ENCODE data around the gene TINAG. TPM values are rescaled to one million over a fixed set of nuclear protein-coding genes. Genes with fewer than 3 reads are reported as not detected.
A peak's percentile ranks its signal among the peaks of the same experiment; 100 is the strongest.

The TINAG gene
- total and polyA plus RNA-seq, 2 of the 13 experiments (the other 11 are each of a cell fraction or from before 2014, with no cell fraction given): 0.08 to 0.15 TPM

- no peak for TF ChIP-seq TARDBP (CRISPR knock-in tag; IDR thresholded peaks at IDR 0.05)
- TF ChIP-seq HNF1B (CRISPR knock-in tag; IDR thresholded peaks at IDR 0.05): 0 out of 2 replicates have a peak, but pooled peaks have one; percentile 30
- TF ChIP-seq IRF2 (CRISPR knock-in tag; IDR thresholded peaks at IDR 0.05): no peak
- no peak for TF ChIP-seq THAP7 (CRISPR knock-in tag; IDR thresholded peaks at IDR 0.05)
- TF ChIP-seq ZNF281 (CRISPR knock-in tag; IDR thresholded peaks at IDR 0.05; ENCODE audit: borderline replicate concordance): no peak
- no peak for TF ChIP-seq ZXDC (CRISPR knock-in tag; IDR thresholded peaks at IDR 0.05)
- TF ChIP-seq SALL2 (CRISPR knock-in tag; IDR thresholded peaks at IDR 0.05): no peak
- peak; percentile 17 to 21; a peak in 1 of 4 replicates for TF ChIP-seq MAFK (conservative IDR thresholded peaks at IDR 0.05 in 1 of 2, IDR thresholded peaks at IDR 0.05 in 1 of 2; ENCODE audit: low read length in 2 of 2)
- no peak for TF ChIP-seq MYC (CRISPR knock-in tag; IDR thresholded peaks at IDR 0.05; ENCODE audit: borderline replicate concordance)
- TF ChIP-seq ZNF136 (CRISPR knock-in tag; IDR thresholded peaks at IDR 0.05; ENCODE audit: low read depth): no peak
- TF ChIP-seq RERE (CRISPR knock-in tag; IDR thresholded peaks at IDR 0.05; ENCODE audit: low read depth): no peak
- TF ChIP-seq ZNF44 (CRISPR knock-in tag; IDR thresholded peaks at IDR 0.05): no peak
- no peak for TF ChIP-seq ZBTB21 (CRISPR knock-in tag; IDR thresholded peaks at IDR 0.05)
- TF ChIP-seq EP300 (IDR thresholded peaks at IDR 0.05; ENCODE audit: low read depth in 2 of 2, low read length in 2 of 2): peak in 1 of 2 experiments; percentile 64; a peak in 1 of 4 replicates
- peak; percentile 41; the same call in 1 of the 2 replicates for TF ChIP-seq EP300 (CRISPR knock-in tag; IDR thresholded peaks at IDR 0.05; ENCODE audit: borderline replicate concordance)
- peak; percentile 65; the same call in 1 of the 2 replicates for TF ChIP-seq HNRNPUL1 (IDR thresholded peaks at IDR 0.05; ENCODE audit: low read depth, low read length)
Observed at GRCh38 chr6:54307439-54307910, 766 bp upstream of the TINAG start (continued).
